NK-92 (cell line): ENCODE results near the gene PPP3R1.

Experiments
- DNase-seq: peaks from one replicate; lab custom pipeline; 2025; ENCODE audit not compliant: unreplicated experiment; lab: John Stamatoyannopoulos, UW

The PPP3R1 gene

GRCh38 chr2:68263632-68264031 is 11.3 kb upstream of the PPP3R1 start:
- no peak for DNase-seq

DNA sequence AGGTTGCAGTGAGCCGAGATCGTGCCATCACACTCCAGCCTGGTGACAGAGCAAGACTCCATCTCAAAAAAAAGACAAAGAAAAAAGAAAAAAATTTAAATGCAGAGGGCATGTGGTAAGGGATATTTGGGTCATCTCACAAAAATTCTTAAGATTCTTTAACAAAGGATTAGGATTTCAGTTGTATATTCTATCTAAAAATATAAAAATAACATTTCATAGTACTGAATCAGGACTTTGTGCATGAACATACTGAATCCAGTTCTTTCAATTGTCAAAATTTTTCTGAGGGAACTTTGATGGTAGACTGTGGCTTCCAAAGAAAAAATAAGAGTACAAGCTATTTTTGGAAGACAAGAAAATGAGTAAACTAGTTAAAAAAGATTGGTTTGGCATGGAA is 6.5 kb upstream of the PPP3R1 start:
- DNase-seq = no peak

- DNase-seq = no peak
Measured at GRCh38 chr2:68256093-68256450, 3.7 kb upstream of the PPP3R1 start.

DNA sequence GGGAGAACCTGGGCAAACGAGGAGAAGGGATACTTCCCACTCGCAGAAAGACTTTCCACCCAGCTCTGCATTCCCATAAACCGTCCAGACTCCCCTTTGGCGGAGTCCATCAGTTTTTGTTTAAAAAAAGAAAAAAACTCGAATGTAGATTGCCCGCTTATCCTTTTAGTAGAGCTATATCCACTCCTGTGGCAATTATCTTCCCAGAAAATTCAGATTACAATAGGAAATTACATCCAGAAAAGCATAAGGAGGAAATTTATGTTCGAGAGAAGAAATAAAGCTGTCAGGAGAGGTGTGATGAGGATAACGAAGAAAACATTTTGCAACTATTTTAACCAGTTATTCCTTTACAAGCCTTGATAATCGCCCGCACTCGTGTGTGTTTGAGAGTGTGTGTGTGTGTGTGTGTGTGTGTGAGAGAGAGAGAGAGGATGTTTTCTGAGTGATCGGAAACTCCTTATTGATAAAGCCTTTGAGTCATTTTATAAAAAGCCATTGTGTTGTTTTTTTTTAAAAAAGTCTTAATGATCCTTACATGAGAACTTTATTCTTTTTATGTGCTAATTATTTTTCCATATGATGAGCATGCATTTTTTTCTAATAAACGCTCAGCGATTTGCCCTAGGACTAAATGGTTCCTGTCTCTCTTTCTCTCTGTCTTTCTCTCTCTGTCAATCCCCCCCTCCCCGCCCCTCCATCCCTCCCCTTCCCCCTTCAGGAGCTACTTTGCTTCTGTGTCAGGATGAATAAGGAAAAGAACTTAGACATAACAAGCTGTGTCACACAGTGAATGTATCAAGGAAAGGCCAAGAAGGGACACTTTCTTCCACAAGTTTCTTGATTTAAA is 1.1 kb upstream of the PPP3R1 start:
- no peak for DNase-seq

- DNase-seq = no peak
Measured at GRCh38 chr2:68251855-68252399, 405 bp downstream of the PPP3R1 start.

- no peak for DNase-seq
Measured at GRCh38 chr2:68251187-68251854, 1.0 kb downstream of the PPP3R1 start.

- DNase-seq = no peak
Measured at GRCh38 chr2:68250652-68251186, 1.6 kb downstream of the PPP3R1 start.

DNA sequence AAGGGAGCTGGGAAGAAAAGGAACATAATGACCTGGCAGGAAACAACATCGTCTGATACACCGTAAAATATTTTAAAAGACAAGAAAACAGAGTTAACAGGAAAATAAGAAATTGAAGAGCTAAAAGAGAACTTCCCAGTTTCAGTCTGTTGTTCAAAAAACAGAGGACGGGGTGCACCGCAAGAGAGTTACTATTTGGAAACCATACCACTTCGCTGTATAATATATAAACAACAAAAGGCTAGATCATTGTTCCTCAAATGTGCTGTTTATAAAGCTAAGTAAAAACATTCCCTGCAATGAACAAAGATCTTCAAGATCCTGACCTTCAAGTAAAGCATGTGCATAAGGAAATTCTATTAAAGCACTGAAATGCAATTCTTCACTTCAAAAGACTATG is 2.1 kb downstream of the PPP3R1 start:
- DNase-seq = no peak

GRCh38 chr2:68248806-68249205 is 3.5 kb downstream of the PPP3R1 start:
- DNase-seq = no peak

GRCh38 chr2:68248361-68248760 is 4.0 kb downstream of the PPP3R1 start:
- no peak for DNase-seq

DNA sequence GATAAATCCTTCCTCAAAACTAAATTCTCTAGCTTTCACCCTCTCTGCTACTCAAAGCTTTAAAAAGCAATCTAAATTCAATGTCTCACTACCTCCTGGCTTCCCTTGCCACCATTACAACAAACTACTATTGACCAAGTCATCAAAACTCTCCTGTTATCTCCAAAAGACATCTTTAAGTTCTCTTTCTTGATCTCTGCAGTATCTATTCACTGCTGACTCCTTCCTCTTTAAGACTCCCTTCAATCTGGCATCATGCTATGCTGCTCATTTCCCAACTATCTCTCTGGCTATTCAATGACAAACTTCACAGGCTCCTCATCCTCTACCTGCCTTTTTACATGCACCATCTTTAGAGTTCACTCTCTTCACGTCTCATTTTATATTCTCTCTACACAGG is 5.9 kb downstream of the PPP3R1 start:
- DNase-seq = no peak

DNA sequence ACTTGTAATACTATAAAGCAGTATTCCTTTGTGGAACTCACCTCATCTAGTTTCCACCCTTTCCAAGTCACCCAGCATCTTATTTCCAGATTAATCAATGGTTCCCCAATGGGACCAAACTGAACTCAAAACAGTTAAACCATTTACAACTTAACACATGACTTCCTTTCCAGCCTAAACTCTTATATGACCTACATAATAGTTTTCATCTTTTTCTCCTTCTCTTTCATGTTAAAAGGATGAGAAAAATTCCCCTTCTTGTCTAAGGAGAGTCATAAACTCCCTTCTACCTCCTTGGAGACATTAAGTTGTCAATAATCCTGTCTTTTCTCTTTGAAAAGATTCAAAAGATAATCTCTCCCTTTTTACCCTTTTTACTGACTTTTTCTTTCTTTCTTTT is 6.7 kb downstream of the PPP3R1 start:
- DNase-seq = no peak

DNA sequence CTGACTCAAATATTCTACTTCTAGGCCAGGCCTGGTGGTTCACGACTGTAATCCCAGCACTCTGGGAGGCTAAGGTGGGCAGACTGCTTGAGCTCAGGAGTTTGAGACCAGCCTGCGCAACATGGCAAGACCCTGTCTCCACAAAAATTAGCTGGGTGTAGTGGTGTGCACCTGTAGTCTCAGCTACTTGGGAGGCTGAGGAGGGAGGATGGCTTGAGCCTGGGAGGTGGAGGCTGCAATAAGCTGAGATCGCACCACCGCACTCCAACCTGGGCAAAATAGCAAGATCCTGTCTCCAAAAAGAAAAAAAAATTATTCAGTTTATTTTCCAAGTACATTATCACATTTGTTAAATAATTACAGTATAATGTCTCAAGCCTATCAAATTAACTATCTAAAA is 7.3 kb downstream of the PPP3R1 start:
- DNase-seq = no peak

GRCh38 chr2:68244456-68244855 is 7.9 kb downstream of the PPP3R1 start:
- DNase-seq = no peak

DNA sequence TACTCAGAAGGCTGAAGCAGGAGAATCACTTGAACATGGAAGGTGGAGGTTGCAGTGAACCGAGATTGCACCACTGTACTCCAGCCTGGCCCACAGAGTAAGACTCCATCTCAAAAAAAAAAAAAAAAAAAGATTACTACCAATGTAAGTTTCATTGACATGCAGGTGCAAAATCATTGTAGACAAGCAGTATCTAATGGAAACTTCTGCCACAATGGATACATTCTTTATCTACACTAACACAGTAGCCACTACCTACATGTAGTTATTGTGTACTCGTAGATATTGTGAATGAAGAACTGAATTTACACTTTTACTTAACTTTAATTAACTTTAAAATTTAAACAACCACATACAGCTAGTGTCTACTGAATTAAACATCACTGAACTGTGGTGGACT is 10.6 kb downstream of the PPP3R1 start:
- no peak for DNase-seq

DNA sequence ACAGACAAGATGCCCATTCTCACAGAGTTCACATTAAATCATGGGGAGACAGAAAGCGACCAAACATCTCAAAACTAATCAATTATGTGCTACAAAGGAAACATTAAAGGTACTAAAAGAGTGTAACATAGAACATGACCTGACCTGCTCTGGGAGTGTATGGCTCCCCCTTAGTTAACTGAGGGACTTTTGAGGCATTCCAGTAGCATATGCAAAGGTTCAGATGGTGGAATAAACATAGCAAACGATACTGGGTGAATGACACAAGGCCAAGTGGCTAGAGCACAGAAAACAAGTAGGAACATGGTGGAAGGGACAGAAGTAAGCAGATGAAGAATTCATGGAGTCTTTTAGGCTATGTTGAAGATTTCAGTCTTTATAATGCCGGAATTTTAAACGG is 11.9 kb downstream of the PPP3R1 start:
- no peak for DNase-seq

DNA sequence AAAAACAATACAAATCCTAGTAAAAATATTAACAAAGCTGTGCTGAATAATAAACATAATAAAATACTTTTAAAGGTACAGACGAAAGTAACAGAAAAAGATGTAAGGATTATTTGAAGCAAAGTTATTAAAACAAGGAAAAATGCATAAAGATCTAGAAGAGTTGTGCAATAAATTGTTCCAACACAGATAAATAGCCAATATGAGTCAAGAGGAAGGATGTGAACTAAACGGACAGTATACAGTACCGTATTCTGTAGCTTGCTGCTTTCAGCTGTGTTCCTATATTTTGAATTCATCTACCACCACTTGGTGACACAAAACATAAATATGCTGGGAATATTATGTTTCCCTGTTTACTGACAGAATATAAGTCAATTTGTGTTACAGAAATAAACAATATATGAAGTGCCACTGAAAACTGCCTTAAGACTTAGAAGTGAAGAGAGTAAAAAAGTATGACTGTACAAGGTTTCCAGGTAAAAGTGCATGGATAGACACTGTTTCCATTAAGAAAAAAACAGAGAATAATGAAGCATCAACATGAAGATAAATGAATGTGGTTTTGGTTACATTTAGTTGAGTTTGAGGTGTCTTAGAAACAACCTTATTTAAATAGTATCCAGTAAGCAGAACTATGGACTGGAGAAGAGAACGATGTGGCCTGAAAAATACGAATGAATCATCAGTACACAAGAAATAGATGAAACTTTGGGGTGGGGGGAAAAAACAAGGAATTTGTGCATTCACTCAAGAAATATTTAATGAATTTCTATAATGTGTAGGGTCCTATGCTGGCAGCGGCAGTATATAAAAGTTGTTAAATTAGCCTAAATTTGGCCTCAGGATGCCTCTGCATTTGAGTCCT is 13.1 kb downstream of the PPP3R1 start:
- DNase-seq = no peak

DNA sequence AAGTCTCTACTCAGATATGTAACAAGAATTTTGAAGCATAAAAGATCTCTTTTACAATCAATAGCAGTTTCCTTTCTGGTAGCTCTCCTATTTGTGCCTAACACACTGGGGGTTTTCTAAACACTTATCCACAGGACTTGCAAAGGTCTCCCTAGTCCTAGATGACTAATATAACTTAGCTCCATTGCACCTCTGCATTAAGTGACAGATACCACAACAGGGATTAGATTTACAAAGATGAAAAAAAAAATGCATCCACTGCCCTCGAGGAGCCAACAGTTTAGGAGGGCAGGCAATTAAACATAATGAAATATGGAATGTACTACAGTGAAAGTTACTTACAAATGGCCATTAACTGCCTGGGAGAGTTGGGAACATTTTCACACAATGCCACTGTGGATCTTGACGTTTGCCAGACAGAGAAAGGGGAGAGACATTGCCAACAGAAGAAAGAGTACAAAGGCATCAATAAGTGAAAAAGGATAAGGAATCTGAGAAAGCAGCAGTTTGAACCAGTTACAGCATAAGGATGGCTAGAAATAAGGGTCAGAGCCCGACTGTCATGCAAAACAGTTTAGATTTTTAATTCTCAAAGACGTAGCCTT is 14.3 kb downstream of the PPP3R1 start:
- DNase-seq = no peak

DNA sequence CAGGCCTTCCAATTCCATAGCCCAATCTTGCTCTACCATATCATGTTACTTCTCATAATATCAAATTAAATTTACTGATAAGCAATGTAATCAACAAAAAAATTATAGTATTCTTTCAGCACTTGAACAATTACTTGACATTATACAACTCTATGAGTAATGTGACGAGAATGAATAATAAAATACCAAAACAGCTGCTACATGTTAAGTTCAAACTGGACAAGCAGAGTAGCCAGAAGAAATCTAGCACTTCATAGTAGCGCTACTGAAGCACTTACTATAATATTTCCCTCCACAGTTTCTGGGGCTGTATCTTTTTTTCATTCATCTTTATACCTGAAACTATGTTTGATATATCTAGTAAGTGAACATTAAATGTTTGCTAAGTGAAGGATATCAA is 14.9 kb downstream of the PPP3R1 start:
- DNase-seq = no peak

GRCh38 chr2:68236876-68237275 is 15.5 kb downstream of the PPP3R1 start:
- DNase-seq = no peak
